ENCODE data around the gene SIGMAR1.
A peak's percentile ranks its signal among the peaks of the same experiment; 100 is the strongest.

SIGMAR1 gene

GRCh38 chr9:34633851-34634550 is 3.6 kb downstream of the SIGMAR1 start:
- Histone ChIP-seq H3K27me3 (ENCODE audit: insufficient read depth, poor library complexity, severe bottlenecking) (peaks cover 14% of the 10 kb centered on the region), H3K36me3 (ENCODE audit: low read depth) (peaks cover 10% of the 10 kb centered on the region; the same call in 1 of the 2 replicates), H3K4me1 (ENCODE audit: insufficient read depth, poor library complexity, severe bottlenecking) (no peaks in the 10 kb centered on the region), H3K27ac (ENCODE audit: poor library complexity, severe bottlenecking) (no peak overlapping the region), H3K4me3 (ENCODE audit: severe bottlenecking) (no peak overlapping the region), H3K9me3 (ENCODE audit: severe bottlenecking) (no peaks in the 10 kb centered on the region)
- DNase-seq (ENCODE audit: low spot score) (no peak), ATAC-seq (ENCODE audit: low read depth) (peak; percentile 46)
- peak; percentile 91 for TF ChIP-seq CTCF (IDR thresholded peaks at IDR 0.05; ENCODE audit: poor library complexity, severe bottlenecking)

- DNase-seq (ENCODE audit: low spot score): no peak
- TF ChIP-seq CTCF (IDR thresholded peaks at IDR 0.05; ENCODE audit: poor library complexity, severe bottlenecking): no peak
- H3K36me3 ChIP-seq (ENCODE audit: low read depth): peaks cover 10% of the 10 kb centered on the region; the same call in 1 of the 2 replicates
- no peak for ATAC-seq (ENCODE audit: low read depth)
- no peak overlapping the region for H3K27ac ChIP-seq (ENCODE audit: poor library complexity, severe bottlenecking)
- H3K9me3 ChIP-seq (ENCODE audit: severe bottlenecking): no peaks in the 10 kb centered on the region
- no peak overlapping the region for H3K4me3 ChIP-seq (ENCODE audit: severe bottlenecking)
- H3K4me1 ChIP-seq (ENCODE audit: insufficient read depth, poor library complexity, severe bottlenecking): peaks cover 2% of the 10 kb centered on the region
- H3K27me3 ChIP-seq (ENCODE audit: insufficient read depth, poor library complexity, severe bottlenecking): peaks cover 20% of the 10 kb centered on the region
Measured at GRCh38 chr9:34633166-34633565, 4.4 kb downstream of the SIGMAR1 start.

GRCh38 chr9:34630402-34631154 is 7.0 kb downstream of the SIGMAR1 start:
- H3K27me3 ChIP-seq (ENCODE audit: insufficient read depth, poor library complexity, severe bottlenecking): peaks cover 42% of the 10 kb centered on the region
- no peak overlapping the region for H3K27ac ChIP-seq (ENCODE audit: poor library complexity, severe bottlenecking)
- ATAC-seq (ENCODE audit: low read depth) (no peak), DNase-seq (ENCODE audit: low spot score) (no peak)
- H3K36me3 ChIP-seq (ENCODE audit: low read depth): peaks cover 7% of the 10 kb centered on the region; the same call in 1 of the 2 replicates
- H3K4me1 ChIP-seq (ENCODE audit: insufficient read depth, poor library complexity, severe bottlenecking): peaks cover 2% of the 10 kb centered on the region
- no peaks in the 10 kb centered on the region for H3K9me3 ChIP-seq (ENCODE audit: severe bottlenecking)
- TF ChIP-seq CTCF (IDR thresholded peaks at IDR 0.05; ENCODE audit: poor library complexity, severe bottlenecking): no peak
- no peak overlapping the region for H3K4me3 ChIP-seq (ENCODE audit: severe bottlenecking)

GRCh38 chr9:34629491-34629808 is 8.1 kb downstream of the SIGMAR1 start:
- H3K9me3 ChIP-seq (ENCODE audit: severe bottlenecking): no peaks in the 10 kb centered on the region
- no peak for DNase-seq (ENCODE audit: low spot score)
- peaks cover 2% of the 10 kb centered on the region for H3K4me1 ChIP-seq (ENCODE audit: insufficient read depth, poor library complexity, severe bottlenecking)
- H3K36me3 ChIP-seq (ENCODE audit: low read depth): peaks cover under 1% of the 10 kb centered on the region; the same call in 1 of the 2 replicates
- ATAC-seq (ENCODE audit: low read depth): no peak
- peaks cover 50% of the 10 kb centered on the region for H3K27me3 ChIP-seq (ENCODE audit: insufficient read depth, poor library complexity, severe bottlenecking)
- H3K27ac ChIP-seq (ENCODE audit: poor library complexity, severe bottlenecking): no peak overlapping the region
- no peak overlapping the region for H3K4me3 ChIP-seq (ENCODE audit: severe bottlenecking)
- no peak for TF ChIP-seq CTCF (IDR thresholded peaks at IDR 0.05; ENCODE audit: poor library complexity, severe bottlenecking)

Data from RWPE2 (cell line).